Activated T-cell treated with anti-CD3 and anti-CD28 coated beads, Interleukin-2, amount 50 U/mL, for 1 hour (primary cell): ENCODE data around the gene CREB3L2.

ENCODE experiments used
- DNase-seq: peaks from one replicate; pipeline ENCODE4 v3.0.0-alpha.2; 2020

The CREB3L2 gene

DNA sequence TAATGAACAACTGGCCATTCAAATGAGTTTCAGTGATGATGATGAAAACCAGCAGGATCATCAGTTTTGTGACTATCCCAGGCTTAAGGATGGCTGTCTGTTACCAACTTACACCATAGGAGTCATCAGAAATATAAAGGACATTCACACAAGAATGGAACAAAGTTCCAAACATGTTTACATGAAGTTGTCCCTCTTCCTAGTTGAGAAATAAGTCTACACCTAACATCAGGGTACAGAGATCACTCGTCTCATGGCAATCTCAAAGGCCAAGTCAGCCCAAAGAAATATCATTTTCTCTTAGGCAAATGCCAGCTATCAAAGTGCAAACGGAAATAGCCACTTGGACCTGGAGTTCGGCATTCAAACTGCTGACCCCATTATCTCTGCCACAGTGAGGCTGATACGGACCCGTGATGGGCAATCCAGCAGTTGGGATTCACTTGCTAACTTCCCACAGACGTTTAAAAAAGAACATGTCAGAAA lies 53.0 kb downstream of the CREB3L2 start:
- DNase-seq: no peak

DNA sequence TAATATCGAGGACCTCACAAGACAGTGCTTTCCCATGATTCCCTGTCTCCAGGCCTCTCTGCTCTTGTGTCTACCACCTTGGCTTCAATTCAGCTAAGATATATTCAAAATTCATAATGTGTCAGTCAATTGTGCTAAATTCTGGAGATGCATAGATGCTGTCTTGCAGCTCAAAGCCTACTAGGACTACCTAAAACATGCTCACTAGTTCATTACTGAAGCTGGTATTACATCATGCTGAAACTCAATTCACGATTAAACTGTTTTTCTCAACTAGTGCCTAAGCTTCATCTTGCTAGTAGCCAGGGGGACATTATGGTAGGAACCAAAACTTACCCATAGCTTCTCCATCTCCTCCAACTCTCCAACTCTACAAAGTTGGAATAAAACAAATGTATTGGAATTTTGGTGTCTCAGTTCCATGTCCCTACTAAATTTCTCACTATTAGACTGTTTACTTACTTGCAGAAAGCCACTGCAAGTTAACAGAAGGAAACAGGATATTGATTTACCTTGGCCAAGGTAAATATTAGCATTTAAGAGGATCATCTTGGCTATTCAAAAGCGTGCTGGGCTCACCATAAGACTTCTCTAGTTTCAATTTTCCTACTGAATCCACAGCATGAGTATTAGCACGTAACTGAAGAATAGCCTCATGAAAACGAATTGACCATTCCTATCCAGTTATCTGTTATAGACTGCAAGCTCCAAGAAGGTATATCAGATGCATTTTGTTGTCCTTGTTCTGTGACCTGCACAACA lies 53.6 kb downstream of the CREB3L2 start:
- no peak for DNase-seq

DNA sequence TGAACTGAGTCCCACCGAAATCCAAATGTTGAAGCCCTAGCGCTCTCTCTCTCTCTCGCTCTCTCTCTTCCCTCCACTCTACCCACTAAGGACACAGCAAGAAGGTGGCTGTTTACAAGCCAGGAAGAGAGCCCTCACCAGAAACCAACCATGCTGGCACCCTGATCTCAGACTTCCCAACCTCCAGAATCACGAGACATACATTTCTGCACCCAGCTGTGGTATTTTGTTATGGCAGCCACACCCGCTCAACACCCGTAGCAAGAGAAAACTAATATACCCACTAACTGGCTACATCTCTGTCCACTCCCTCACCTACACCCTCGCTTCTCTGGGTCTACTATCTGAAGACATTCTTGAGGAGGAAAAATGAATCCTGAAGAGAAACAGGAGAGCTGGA lies 54.8 kb downstream of the CREB3L2 start:
- no peak for DNase-seq

DNA sequence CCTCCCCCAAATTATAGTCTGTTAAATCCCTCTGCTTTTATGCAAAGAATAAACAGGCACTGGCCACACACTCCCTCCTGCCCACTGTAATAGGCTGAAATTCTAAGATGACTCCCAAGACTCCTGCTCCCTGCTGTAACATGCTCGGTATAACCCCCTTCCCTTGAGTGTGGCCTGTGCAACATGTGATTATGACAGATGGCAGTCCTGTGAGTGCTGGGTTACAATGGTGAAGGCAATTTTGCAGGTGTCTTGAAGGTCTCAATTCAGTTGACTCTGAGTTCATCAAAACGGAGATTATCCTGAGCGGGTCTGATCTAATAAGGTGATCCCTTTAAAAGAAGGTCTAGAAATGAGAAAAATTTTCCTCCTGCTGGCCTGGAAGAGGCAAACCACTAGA lies 55.9 kb downstream of the CREB3L2 start:
- DNase-seq: no peak

DNA sequence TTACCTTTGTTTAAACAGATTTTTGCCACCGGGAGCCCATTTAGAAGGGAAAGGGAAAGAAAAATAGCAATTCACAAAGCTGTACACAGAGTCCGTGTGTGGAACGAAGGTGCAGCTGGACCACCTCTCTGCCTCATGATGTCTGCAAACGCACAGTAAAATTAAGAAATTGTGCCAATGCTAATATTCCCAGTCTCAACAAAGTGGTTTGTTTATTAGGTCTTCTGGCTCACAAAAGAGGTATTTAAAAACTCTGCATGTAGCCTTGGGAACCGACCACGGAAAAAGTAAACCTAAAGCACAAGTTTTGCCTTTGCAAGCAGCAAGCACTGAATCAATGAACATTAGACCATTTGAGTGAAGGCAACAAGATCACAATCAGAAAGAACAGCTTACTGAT lies 57.7 kb downstream of the CREB3L2 start:
- DNase-seq: no peak

DNA sequence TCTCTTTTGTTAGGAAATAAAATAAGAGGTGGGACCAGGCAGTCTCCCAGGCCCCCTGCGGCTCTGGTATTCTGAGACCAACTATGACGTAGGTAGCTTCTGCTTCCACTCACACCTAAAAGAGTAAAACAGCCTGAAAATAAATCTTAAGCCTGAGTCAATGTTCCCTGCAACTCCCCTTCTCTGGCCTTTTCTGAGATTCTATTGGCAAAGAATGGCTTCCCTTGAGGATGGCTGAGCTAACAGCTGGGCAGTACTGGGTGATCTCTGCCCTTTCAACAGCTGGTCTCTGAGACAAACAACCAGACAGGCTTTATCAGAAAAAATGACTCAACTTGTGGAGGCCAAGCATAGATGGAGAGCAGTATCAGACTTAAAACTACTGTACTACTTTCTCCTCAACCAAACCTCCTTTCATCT lies 58.7 kb downstream of the CREB3L2 start:
- no peak for DNase-seq

DNA sequence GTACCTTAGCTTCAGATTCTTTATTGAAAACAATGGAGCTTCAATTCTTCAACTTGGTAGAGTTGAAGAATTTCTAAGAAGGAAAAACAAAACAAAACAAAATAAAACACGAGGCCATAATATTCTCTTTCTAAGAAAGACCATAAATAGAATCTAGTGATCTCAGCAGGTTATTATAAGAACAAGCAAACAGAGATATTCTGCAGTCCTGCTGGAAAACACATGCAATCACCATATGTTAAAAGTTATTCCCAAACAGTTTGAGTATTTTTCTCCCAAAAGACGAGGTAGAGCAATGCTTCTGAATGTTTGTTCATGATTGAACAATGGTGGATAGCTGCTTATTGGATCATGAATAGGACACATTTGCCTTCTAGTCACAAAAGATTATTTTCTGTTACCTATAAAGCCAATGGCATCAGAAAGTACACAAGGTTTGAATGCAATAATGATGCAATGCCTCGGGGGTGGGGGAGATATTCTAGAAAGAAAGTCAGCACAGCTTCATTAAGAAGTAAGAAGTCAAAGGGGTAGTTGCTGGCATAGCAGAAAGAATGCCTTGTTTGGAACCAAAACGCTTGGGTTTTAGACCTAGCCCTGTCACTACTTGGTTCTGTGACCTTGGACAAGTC lies 59.3 kb downstream of the CREB3L2 start:
- DNase-seq: no peak

DNA sequence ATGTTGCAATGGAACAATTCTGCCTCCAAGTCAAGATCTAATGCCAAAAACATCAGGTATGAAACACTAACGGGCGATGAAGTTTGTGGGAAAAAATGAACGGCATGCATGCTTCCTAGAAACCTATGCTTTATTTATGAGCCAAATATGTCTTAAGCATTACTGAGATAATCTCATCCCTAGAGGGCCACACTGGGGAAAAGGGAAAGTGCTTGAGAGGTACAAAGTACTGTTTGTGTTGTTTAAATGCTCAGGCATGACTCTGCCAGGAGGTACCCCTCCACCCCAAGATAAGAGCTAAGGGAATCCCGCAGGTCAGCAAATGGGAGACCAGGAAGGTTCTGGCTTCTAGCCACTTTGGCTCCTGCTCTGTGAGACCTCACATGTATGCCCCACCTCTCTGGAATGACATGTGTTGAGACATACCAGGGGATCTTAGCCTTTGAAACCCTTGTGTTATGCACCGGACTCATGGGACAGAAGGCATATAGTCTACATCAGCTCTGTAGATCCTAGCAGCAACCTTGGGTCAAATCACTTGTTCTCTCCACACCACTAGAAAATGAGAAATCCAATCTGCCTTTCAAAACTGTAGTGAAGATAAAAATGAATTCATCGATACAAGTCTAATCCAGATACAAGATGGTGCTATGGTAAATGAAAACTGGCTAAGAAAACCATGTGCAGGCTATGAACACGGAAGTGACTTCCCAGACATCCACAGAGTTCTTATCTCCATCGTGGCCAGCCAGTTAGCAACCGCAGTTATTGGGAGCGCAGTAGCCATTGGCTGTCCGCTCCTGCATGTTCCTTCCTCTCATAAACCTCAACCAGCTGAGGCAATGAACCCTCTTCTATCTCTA lies 61.0 kb downstream of the CREB3L2 start:
- no peak for DNase-seq

DNA sequence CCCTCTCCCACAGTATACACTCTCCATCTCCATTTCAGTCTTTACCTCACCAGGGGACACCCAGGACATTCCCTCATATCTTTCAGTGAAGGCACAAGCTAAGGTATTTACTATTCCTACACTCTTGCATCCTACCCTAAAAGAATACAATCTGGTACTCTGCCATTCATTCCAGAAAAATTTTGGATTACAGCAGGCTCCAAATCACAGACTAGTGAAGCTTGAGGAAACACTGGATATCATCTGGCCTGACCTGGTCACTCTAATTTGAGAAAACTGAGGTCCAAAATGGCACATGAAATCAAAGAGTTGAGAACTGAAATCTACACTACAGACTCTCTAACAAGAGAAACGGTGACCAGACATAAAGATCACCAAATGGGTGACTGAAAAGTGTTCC lies 61.7 kb downstream of the CREB3L2 start:
- no peak for DNase-seq

DNA sequence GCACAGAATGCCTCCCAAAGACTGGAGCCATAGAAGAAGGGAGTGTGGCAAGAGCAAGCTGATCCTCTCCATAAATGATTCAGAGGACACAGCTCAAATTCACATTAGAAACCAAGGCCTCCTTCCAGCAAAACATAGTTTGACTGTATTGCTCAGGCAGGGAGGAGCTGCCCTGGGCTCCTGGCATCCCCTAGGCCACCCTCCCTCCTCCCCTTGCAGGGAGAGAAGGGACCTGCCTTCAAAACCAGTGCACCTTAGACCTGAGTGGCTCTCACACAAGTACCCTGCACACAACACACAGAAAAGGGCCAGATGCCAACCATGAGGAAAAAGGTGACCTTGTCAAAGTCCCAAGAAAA lies 64.7 kb downstream of the CREB3L2 start:
- no peak for DNase-seq

DNA sequence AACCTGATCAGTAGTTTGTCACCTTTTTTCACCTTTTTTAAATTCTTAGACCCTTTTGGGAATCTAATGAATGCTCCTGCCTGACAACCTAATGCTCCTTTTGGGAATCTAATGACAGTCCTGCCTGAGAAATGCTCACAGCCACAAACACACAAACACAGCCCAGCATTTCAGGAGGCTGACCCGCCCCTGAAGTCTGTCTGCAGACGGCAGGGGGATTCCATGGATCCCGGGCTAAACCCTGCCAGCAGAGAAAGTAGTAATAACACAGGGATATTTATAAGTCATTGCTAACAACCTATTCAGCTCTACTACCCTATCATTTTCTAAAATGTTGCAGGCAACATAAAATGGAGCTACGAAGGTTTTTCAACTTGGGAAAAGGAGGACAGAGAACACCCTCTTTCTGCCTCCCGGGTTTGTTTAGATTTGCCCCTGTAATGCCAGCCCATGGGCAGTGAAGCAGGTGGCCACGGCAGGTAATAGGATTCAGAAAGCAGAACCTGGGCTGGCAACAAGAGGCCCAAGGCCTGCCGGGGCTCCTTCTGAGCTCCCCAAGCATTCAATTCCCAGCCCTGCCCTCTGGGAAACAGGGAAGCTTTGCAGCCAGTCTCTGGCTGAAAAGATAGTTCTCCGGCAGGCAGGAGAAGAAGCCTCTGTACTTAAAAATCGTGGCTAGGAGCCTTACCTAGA lies 65.2 kb downstream of the CREB3L2 start:
- DNase-seq: no peak

DNA sequence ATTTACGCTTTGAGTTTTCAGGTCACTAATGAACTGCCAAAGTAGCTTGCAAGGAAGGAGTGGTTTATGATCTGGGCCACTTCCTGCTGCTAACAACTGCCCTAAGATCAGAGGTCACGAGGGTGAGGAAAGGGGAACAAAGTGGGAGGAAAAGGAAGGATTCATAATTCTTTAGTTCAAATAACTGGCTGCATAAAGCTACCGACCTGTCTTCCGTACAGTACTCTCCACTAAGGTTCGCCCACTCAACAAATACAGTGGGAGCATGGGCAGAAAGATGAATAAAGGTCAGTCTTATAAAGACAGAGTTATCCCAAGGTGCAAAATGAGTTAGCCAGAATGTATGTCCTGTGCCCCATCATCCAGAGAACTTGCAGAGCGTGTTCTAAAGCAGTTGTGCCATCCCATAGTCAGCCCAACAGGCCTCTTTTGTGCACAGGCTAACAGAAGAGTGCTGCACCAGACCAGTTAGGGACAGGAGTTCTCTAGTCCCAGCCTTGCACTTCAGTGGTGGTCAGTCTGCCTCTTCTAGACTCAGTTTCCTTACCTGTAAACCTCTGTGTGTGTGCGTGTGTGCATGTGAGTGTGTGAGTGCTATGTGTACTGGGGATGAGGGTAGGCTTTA lies 65.9 kb downstream of the CREB3L2 start:
- no peak for DNase-seq

DNA sequence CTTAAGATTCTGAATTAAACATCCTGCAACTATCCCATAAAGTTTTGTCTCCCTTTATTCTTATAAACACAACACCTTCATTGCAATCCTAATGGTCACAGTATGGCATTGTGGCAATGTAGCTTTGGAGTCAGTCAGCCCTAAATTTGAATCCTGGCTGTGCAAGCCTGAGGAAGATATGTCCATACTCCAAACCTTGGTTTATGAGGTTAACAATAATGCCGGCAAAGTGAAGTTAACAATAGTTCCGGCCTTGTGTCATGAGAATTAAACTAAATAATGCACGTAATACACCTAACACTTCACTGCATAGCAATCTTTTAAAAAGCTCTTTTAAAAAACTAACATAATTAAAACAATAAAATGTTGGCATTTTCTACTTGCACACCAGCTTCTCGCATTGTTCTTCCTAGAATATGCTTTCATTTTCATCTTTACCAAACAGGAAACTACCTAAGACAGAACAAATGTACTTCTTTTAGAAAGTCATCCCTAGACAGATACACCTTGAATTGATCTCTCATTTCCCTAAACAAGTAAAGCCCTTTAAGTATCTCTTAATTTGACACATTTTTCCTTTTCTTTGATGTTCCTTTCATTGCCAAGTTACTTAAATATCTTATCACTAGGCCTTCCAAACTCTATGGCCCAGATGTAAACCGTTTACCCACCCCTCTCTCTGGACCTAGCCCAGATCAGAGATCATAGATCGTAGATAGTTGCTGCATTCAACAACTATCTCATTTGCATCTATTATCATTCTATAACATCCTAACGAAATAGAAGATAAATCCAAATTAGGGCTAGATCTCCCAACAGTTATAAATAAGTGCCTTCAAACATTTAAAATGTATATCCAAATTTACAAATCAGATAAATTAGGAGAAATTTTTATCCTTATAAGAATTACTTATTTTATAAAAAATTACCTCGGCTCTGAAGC lies 66.7 kb downstream of the CREB3L2 start:
- DNase-seq: no peak

DNA sequence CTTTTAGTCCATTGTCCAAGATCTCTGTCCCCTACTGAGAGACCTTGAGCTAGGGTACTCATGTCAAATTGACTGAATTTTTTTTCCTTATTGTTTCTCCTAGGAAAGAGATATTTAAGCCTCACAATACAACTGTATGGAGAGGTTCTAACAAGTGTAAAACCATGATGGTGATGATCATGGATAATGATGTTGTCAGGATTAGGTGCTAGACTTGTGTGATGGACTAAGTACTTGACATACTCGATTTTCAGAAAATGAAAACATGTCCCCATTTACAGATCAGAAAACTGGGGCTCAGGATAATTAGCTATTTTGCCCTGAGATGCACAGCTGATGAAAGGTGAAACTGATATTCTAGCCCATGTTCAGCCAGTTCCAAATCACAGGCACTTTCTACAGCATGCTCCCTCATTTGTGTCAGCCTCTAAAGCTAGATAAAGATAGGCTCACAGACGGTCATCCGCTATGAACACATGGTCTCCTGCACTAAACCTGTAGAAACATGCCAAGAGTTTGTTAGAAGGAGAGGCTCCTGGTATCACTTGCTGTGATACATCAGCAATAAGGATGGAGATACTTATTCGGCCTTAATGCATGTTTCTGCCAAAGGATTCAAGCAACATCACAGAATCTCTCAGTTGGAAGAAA lies 67.6 kb downstream of the CREB3L2 start:
- no peak for DNase-seq

DNA sequence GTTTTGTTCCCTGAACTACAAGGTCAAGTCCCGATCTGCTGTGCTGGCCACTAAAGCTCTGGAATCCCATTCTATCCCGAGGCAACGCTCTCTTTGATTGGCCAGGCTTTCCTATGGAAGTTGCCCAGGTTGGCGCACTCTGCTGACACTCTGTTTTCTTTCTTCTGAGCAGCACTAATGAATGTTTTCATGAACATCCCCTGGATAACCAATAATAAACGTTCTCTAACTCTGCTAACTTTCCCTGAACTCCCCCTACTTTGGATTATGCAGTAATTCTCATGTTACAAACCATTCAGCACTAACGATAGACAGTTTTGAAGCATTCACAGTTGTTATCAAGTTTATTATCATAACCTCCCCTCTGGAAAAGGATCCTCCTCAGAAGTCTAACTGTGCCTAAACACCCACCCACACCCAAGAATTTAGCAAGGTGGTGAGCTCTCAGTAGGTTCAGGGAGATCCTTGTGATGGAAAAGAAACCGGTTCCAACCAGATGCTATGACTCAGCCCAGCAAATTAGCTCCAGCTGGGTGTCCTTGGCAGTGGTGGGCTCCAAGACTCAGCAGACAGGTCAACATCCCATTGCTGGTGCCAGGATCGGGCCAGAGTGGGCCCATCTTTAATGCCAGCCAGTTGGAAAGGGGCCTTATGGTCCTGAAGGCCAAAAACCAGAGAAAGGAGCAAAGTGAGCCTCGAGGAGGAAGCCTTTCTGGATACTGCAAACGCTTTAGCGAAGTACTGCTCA lies 68.4 kb downstream of the CREB3L2 start:
- no peak for DNase-seq

DNA sequence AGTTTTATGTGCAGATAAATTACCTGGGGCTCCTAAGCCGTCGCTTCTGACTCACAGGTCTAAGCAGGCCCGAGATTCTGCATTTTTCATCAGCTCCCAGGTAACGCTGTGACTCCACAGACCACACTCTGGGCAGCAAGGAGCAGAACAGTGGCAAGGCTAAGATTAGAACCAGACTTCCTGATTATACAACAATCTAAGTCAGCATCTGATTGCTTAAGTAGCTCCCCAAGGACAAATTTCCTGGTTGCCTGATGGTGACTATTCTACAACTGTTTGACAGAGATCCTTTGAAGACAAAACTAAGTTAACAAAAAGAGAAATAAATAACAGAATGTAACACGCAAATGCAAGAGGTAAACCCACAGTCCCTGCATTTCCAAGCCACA lies 69.0 kb downstream of the CREB3L2 start:
- DNase-seq: no peak

DNA sequence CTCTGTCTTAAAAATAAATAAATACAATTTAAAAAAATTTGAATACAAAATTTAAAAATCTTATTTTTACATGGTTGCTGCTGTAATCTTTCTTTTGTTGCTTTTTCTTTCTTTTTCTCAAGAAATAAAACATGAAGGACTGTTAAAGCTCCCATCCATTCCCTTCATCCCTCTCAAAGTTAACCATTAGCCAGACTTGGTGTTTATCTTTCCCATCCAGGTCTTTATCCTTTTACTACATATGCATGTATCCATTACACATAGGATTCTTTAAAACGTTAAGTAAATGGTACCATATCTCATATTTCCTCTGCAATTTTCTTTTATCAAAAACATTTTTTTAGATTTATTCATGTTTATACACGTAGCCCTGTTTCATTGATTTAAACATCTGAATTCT lies 70.1 kb downstream of the CREB3L2 start:
- DNase-seq: no peak

DNA sequence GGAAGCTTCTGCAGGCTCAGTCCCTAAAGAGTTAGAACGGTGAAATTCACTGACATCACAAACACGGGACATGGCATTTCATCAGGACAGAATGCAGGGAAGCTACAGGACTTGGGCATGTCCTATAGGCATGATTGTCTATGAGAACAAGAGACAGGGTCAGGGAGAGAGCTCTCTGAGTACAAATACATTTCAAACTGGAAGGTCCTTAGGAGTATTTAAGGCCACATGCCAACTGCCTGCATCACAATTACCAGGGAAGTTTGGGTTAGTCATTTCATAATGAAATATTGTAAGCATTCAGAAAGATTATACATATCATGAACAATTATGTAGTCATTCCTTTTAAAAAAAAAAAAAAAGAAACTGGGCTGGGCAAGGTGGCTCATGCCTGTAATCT lies 71.3 kb downstream of the CREB3L2 start:
- DNase-seq: no peak

DNA sequence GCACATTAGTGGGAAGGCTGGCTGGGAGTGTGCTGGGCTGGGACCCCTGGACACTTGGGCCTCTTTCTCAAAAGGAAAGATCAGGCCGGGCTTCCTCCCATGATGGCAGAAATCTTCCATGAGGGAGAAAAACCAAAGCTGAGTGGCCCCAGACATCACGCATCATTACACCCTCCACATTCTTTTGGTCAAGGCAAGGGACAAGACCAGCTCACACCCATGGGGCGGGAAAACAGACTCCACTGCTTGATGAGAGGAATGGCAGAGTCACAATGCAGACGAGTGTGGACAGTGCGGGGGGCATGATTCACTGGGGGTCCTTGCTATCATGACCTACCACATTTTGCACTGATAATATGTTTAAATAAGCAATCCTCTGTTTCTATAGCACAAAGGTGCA lies 73.3 kb downstream of the CREB3L2 start:
- no peak for DNase-seq

DNA sequence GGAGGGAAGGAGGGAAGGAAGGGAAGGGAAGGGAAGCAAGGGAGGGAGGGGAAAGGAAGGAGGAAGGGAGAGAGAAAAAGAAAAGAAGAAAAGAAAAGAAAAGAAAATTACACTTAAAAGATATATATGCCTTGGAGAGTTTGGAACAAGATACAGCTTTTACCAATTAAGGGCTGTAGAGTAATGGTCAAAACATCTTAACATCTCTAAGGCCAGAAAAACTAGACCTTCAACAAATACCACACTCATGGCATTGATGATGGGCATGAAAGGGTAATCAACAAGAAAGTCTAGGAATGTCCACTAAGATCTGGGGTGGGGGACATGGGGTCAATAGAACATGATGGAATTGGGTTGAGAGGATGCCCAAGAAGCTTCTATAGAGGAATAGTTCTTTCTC lies 74.5 kb downstream of the CREB3L2 start:
- no peak for DNase-seq
